Stomach (tissue), 4 donors: Measurements from ENCODE around the gene PGM3.

Source experiments
- POLR2A ChIP-seq, 4 donors: fragments of 450-650 bp; IDR thresholded peaks; one replicate each; pipeline ENCODE4 v1.6.1; 2016; ENCODE audit warnings: antibody characterized with exemption in 4 of 4, control low read depth in 2 of 4, mild to moderate bottlenecking in 1 of 4, moderate library complexity in 1 of 4
- TF ChIP-seq, protein P1 (sequence below), 7 experiments: fragments of 450-650 bp in 4 of 7; fragments of 200-600 bp in 3 of 7; sonication (generic) in 3 of 7; IDR thresholded peaks; one replicate each; pipeline ENCODE4 v1.5.1; 2016 to 2019; ENCODE audit warnings: antibody characterized with exemption in 7 of 7, control low read depth in 2 of 7, mild to moderate bottlenecking in 1 of 7

DNA sequence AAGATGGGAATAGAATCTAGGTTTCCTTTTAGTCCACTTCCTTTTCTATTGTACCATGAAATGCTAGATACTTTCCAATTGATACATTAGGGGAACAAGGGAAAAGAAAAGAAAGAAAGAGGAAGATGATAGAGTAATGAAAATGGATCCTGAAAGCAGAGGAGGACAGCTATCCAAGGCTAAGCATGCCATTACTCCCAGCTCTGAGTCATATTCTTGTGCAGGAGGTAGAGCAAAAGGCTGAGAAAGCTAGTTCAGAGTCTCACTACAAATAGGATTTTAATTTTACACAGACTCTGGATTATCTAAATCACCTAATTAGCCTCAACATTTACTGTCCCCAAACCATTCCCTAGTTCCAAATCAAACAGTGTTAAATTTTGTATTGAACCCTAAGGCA is 23.7 kb upstream of the PGM3 start:
- TF ChIP-seq, protein P1, sequence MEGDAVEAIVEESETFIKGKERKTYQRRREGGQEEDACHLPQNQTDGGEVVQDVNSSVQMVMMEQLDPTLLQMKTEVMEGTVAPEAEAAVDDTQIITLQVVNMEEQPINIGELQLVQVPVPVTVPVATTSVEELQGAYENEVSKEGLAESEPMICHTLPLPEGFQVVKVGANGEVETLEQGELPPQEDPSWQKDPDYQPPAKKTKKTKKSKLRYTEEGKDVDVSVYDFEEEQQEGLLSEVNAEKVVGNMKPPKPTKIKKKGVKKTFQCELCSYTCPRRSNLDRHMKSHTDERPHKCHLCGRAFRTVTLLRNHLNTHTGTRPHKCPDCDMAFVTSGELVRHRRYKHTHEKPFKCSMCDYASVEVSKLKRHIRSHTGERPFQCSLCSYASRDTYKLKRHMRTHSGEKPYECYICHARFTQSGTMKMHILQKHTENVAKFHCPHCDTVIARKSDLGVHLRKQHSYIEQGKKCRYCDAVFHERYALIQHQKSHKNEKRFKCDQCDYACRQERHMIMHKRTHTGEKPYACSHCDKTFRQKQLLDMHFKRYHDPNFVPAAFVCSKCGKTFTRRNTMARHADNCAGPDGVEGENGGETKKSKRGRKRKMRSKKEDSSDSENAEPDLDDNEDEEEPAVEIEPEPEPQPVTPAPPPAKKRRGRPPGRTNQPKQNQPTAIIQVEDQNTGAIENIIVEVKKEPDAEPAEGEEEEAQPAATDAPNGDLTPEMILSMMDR (IDR thresholded peaks at IDR 0.05), result no peak
- TF ChIP-seq POLR2A (IDR thresholded peaks at IDR 0.05), result no peak
